ENCODE results near the gene CD44. TPM values are rescaled to one million over a fixed set of nuclear protein-coding genes. Genes with fewer than 3 reads are reported as not detected.

The CD44 gene
- total RNA-seq, 2 donors from 2014 or later: 166 to 203 TPM

DNA sequence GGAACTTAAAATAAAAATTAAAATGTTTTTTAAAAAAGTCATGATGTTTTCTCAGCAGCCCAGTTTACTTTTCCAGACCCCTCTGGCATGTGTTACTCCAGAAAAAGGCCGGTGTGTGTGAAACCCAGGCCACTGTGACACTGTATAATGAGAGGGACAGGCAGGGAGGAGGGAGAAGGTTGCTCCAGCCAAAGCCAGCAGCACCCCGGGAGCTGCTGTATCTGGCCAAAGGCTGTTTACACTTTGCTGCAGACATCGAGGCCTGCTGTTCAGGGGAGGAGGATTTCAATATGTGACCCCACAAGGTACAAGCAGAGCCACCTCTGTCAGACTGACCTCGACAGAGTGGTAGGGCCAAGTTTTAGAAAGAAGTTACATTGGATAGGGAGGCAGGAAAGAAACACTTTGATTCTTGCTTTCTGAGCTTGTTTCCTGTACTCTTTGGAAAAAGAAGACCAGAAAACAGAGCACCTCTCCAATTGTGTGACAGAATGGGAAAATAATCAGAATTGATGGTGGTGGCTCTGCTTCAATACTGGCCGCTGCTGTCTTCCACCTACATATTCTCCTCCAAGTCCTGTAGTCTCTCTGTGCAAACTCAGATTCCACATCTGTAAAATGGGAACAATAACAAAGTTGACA, 41.0 kb upstream of the CD44 start:
- H3K9me3 ChIP-seq: no peaks in the 10 kb centered on the region
- no peaks in the 10 kb centered on the region for H3K36me3 ChIP-seq
- no peaks in the 10 kb centered on the region for H3K27me3 ChIP-seq (replicated peaks; ENCODE audit: insufficient read depth)
- intact Hi-C loops (cut with DNase I): no loop called here
- 34% methylated on average over 5 of the region's 5 CpGs for WGBS
- no peaks in the 10 kb centered on the region for H3K4me1 ChIP-seq (replicated peaks)
- no peak overlapping the region for H3K27ac ChIP-seq
- H3K4me3 ChIP-seq: no peak overlapping the region
- no peak for TF ChIP-seq POLR2A (IDR thresholded peaks at IDR 0.05)
- TF ChIP-seq POLR2AphosphoS5 (IDR thresholded peaks at IDR 0.05): no peak
- TF ChIP-seq, protein P1, sequence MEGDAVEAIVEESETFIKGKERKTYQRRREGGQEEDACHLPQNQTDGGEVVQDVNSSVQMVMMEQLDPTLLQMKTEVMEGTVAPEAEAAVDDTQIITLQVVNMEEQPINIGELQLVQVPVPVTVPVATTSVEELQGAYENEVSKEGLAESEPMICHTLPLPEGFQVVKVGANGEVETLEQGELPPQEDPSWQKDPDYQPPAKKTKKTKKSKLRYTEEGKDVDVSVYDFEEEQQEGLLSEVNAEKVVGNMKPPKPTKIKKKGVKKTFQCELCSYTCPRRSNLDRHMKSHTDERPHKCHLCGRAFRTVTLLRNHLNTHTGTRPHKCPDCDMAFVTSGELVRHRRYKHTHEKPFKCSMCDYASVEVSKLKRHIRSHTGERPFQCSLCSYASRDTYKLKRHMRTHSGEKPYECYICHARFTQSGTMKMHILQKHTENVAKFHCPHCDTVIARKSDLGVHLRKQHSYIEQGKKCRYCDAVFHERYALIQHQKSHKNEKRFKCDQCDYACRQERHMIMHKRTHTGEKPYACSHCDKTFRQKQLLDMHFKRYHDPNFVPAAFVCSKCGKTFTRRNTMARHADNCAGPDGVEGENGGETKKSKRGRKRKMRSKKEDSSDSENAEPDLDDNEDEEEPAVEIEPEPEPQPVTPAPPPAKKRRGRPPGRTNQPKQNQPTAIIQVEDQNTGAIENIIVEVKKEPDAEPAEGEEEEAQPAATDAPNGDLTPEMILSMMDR (IDR thresholded peaks at IDR 0.05): no peak
- no peak for DNase-seq (ENCODE audit: low spot score)

DNA sequence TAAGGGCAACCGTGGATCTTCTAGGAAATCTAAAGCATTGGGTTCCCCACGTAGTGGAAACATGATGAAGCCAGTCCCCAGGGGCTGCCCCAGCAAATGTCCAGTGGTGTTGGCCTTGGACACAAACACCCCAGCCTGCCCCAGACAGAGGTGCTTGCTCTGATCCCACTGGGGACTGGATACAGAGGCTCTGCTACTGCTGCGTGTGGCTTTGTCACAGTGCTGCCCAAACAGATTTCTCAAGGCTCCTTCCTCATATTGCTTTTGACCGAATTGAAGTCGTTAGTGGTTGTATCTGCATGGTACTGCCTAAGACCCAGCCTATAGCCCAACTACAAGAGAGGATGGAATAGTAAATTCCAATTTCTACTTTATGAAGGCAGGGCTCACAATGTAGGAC, 40.1 kb upstream of the CD44 start:
- H3K27ac ChIP-seq: no peak overlapping the region
- 92% methylated on average over 5 of the region's 5 CpGs for WGBS
- no peak overlapping the region for H3K4me3 ChIP-seq
- TF ChIP-seq POLR2AphosphoS5 (IDR thresholded peaks at IDR 0.05) (no peak), POLR2A (IDR thresholded peaks at IDR 0.05) (no peak)
- TF ChIP-seq, protein P1 (IDR thresholded peaks at IDR 0.05): no peak
- DNase-seq (ENCODE audit: low spot score): no peak
- no peaks in the 10 kb centered on the region for H3K27me3 ChIP-seq (replicated peaks; ENCODE audit: insufficient read depth)
- intact Hi-C loops (cut with DNase I): no loop called here
- H3K4me1 ChIP-seq (replicated peaks): no peaks in the 10 kb centered on the region
- no peaks in the 10 kb centered on the region for H3K36me3 ChIP-seq
- H3K9me3 ChIP-seq: no peaks in the 10 kb centered on the region

DNA sequence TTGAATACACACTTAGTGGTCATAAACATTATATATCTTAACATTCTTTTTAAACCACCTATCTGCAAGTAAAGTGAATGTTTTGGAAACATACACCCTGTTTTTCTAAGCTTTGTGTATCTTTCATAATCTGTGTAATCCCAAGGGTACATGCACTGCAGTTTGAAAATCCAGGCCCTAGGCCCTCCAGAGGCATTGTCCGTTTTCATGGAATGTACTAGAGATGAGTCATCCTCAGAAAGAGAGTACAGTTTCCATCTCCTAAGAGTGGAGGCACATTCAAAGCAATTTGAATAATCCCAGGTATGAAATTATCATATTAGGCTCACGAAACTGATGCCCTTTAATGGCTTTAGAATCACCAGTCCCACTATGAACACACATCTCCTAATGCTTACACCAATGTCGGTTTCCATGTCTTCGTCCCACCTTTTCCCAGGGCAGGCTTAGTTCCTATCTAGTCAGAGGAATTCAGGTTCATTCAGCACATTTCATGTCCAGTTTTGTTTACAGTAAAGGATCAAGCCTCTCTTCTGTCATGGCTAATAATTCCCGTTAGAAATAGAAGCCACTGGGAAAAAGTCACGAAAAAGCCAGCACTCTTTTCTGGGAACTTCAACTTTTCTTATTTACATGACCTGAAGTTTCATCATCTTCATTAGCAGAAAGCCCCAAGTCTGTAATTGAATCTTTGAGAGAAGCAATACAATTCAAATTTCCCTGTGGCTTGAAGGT, 39.5 kb upstream of the CD44 start:
- DNase-seq (ENCODE audit: low spot score): no peak
- no peaks in the 10 kb centered on the region for H3K4me1 ChIP-seq (replicated peaks)
- TF ChIP-seq, protein P1 (IDR thresholded peaks at IDR 0.05): no peak
- no peak for TF ChIP-seq POLR2AphosphoS5 (IDR thresholded peaks at IDR 0.05)
- TF ChIP-seq POLR2A (IDR thresholded peaks at IDR 0.05): no peak
- H3K27me3 ChIP-seq (replicated peaks; ENCODE audit: insufficient read depth): no peaks in the 10 kb centered on the region
- no peak overlapping the region for H3K27ac ChIP-seq
- WGBS: 67% methylated on average over 6 of the region's 6 CpGs
- no peaks in the 10 kb centered on the region for H3K9me3 ChIP-seq
- intact Hi-C loops (cut with DNase I): no loop called here
- no peaks in the 10 kb centered on the region for H3K36me3 ChIP-seq
- H3K4me3 ChIP-seq: no peak overlapping the region

DNA sequence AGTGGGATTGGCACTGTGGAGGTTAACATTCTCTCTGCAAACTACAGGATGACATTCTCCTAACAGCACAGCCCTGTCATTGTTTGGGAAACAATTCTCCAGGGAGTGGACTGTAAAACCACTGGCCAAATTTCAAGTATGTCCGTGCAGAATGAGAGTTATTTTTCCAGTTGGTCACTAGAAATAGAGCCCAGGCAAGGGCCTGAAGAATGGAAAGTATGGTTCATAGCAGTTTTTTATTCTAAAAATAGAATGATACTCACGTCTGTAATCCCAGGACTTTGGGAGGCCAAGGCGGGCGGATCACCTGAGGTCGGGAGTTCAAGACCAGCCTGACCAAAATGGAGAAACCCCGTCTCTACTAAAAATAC, 39.0 kb upstream of the CD44 start:
- Histone ChIP-seq H3K9me3 (no peaks in the 10 kb centered on the region), H3K4me3 (no peak overlapping the region), H3K36me3 (no peaks in the 10 kb centered on the region), H3K4me1 (replicated peaks) (no peaks in the 10 kb centered on the region), H3K27me3 (replicated peaks; ENCODE audit: insufficient read depth) (no peaks in the 10 kb centered on the region), H3K27ac (no peak overlapping the region)
- no peak for DNase-seq (ENCODE audit: low spot score)
- 58% methylated on average over 6 of the region's 6 CpGs for WGBS
- intact Hi-C loops (cut with DNase I): no loop called here
- TF ChIP-seq, protein P1 (IDR thresholded peaks at IDR 0.05): no peak
- TF ChIP-seq POLR2AphosphoS5 (IDR thresholded peaks at IDR 0.05) (peak; percentile 24), POLR2A (IDR thresholded peaks at IDR 0.05) (no peak)

DNA sequence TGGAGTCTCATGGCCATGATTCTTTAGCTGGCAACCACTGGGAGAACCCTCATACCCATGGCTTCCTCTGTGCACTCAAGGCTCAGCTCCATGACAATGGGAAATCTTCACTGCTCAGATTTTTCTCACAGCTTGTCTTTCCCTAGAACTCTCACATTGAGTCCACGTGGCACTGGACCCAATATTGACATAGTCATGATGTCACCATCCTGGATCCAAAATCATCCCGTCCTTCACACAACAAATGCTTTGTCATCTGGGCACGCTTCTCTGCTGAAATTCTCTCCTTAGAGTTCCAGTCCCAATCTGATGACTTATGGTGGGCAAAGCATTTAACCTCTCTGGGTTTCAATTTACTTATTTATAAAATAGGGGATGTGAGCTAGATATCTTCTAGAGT, 37.7 kb upstream of the CD44 start:
- H3K9me3 ChIP-seq: no peaks in the 10 kb centered on the region
- no peaks in the 10 kb centered on the region for H3K36me3 ChIP-seq
- DNase-seq (ENCODE audit: low spot score): no peak
- no peak overlapping the region for H3K4me3 ChIP-seq
- intact Hi-C loops (cut with DNase I): no loop called here
- no peak overlapping the region for H3K27ac ChIP-seq
- 65% methylated on average over 3 of the region's 3 CpGs for WGBS
- TF ChIP-seq, protein P1 (IDR thresholded peaks at IDR 0.05): no peak
- TF ChIP-seq POLR2A (IDR thresholded peaks at IDR 0.05): no peak
- TF ChIP-seq POLR2AphosphoS5 (IDR thresholded peaks at IDR 0.05): no peak
- no peaks in the 10 kb centered on the region for H3K27me3 ChIP-seq (replicated peaks; ENCODE audit: insufficient read depth)
- H3K4me1 ChIP-seq (replicated peaks): no peaks in the 10 kb centered on the region
